ENCODE measurements around the gene NAGLU. TPM values are rescaled to one million over a fixed set of nuclear protein-coding genes. Genes with fewer than 3 reads are reported as not detected.
"Not testable (repeated sequence)": the region's sequence is repeated elsewhere in the genome, so short reads cannot be mapped to it uniquely, and the experiment has no call there.

NAGLU gene
- total RNA-seq, 2 donors from 2014 or later, result 81.5 to 123 TPM

DNA sequence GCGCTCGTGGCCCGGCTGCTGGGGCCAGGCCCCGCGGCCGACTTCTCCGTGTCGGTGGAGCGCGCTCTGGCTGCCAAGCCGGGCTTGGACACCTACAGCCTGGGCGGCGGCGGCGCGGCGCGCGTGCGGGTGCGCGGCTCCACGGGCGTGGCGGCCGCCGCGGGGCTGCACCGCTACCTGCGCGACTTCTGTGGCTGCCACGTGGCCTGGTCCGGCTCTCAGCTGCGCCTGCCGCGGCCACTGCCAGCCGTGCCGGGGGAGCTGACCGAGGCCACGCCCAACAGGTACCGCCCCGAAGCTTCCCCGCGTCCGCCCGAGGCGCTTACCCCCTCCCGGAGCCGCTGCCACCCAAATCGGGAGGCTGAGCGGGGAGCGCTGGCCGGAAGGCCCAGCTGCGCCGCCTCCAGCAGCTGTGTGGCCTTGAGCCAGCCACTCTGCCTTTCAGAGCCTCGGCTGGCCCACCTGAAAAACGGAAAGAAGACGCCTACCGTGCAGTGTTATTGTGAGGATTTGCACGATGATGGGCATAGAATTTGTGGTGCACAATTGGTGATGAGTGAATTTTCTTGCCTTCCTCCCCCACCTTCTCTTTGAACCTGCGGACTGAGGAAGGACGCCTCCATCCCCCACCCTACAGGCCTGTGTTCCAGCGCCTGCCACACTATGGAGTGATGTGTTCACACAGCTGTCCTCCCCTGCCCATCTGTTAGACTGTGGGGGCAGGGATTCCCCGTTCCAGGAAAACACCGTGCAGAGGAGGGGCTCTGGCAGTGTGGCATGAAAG is 523 bp downstream of the NAGLU start:
- peak overlapping the region; percentile 87 to 94 for H3K27ac ChIP-seq
- no peaks in the 10 kb centered on the region for H3K9me3 ChIP-seq
- H3K4me1 ChIP-seq (replicated peaks), result peaks cover 8% of the 10 kb centered on the region
- peak overlapping the region; percentile 63 to 83 for H3K4me3 ChIP-seq
- H3K27me3 ChIP-seq (replicated peaks; ENCODE audit: insufficient read depth), result no peaks in the 10 kb centered on the region
- TF ChIP-seq POLR2AphosphoS5 (IDR thresholded peaks at IDR 0.05) (peak; percentile 50), POLR2A (IDR thresholded peaks at IDR 0.05) (peak; percentile 10)
- TF ChIP-seq, protein P1, sequence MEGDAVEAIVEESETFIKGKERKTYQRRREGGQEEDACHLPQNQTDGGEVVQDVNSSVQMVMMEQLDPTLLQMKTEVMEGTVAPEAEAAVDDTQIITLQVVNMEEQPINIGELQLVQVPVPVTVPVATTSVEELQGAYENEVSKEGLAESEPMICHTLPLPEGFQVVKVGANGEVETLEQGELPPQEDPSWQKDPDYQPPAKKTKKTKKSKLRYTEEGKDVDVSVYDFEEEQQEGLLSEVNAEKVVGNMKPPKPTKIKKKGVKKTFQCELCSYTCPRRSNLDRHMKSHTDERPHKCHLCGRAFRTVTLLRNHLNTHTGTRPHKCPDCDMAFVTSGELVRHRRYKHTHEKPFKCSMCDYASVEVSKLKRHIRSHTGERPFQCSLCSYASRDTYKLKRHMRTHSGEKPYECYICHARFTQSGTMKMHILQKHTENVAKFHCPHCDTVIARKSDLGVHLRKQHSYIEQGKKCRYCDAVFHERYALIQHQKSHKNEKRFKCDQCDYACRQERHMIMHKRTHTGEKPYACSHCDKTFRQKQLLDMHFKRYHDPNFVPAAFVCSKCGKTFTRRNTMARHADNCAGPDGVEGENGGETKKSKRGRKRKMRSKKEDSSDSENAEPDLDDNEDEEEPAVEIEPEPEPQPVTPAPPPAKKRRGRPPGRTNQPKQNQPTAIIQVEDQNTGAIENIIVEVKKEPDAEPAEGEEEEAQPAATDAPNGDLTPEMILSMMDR (IDR thresholded peaks at IDR 0.05), result peak in 1 of 4 experiments; percentile 4
- DNase-seq (ENCODE audit: low spot score), result peak; percentile 76
- H3K36me3 ChIP-seq, result no peaks in the 10 kb centered on the region
- intact Hi-C loops (cut with DNase I), result no loop called here
- WGBS, result 1% methylated on average over 55 of the region's 65 CpGs

DNA sequence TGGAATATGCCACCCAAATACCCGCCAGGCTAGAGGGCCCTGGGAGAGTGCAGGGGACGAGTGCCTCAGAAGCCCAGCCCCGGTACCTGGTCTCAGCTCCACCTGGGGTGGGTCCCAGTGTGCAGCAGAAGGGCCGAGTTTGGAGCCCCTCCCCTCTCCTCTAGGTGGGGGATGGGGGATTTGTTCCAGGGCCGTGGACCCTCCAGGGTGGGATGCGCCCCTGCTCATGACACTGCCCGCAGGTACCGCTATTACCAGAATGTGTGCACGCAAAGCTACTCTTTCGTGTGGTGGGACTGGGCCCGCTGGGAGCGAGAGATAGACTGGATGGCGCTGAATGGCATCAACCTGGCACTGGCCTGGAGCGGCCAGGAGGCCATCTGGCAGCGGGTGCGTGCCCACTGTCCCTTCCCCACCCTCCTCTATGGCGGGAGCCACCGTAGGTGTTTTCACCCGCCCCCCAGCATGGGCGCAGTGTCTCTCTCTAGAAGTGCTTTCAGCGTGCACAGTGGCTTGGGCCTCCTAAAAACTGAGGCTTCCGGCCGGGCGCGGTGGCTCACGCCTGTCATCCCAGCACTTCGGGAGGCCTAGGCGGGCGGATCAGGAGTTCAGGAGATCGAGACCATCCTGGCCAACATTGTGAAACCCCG is 1.2 kb downstream of the NAGLU start:
- Histone ChIP-seq H3K9me3 (no peaks in the 10 kb centered on the region), H3K27me3 (replicated peaks; ENCODE audit: insufficient read depth) (no peaks in the 10 kb centered on the region), H3K4me3 (peak overlapping the region; percentile 63 to 83), H3K27ac (peak overlapping the region; percentile 87 to 94), H3K4me1 (replicated peaks) (peaks cover 8% of the 10 kb centered on the region), H3K36me3 (no peaks in the 10 kb centered on the region)
- 82% methylated on average over 29 of the region's 31 CpGs for WGBS
- intact Hi-C loops (cut with DNase I), result no loop called here
- TF ChIP-seq POLR2A (IDR thresholded peaks at IDR 0.05), result no peak
- TF ChIP-seq, protein P1 (IDR thresholded peaks at IDR 0.05), result no peak
- no peak for TF ChIP-seq POLR2AphosphoS5 (IDR thresholded peaks at IDR 0.05)
- DNase-seq (ENCODE audit: low spot score), result no peak

DNA sequence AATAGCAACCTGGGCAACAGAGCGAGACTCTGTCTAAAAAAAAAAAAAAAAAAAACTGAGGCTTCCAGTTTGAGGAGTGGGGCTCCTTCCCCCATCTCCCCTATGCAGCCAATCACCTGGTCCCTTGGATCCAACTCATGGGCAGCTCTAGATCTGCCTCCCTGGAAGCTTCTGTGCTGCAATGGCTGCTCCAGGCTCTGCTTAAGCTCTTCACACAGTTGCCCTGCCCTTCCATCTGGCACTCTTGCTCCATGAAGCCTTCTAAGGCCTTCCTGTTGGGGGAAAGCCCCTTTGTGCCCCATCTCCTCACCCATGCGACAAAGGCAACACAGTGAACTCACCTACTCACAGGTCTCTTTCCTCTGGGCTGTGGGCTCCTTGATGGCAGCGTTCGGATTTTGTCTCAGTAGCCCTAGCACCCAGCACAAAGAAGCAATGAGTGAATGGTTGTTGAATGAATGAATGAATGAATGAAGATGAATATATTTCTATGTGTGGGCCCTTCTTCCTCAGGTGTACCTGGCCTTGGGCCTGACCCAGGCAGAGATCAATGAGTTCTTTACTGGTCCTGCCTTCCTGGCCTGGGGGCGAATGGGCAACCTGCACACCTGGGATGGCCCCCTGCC is 1.9 kb downstream of the NAGLU start:
- WGBS, result 98% methylated on average over 5 of the region's 5 CpGs
- Histone ChIP-seq H3K4me3 (no peak overlapping the region), H3K4me1 (replicated peaks) (peaks cover 8% of the 10 kb centered on the region), H3K9me3 (no peaks in the 10 kb centered on the region), H3K27ac (no peak overlapping the region), H3K36me3 (no peaks in the 10 kb centered on the region), H3K27me3 (replicated peaks; ENCODE audit: insufficient read depth) (no peaks in the 10 kb centered on the region)
- no peak for DNase-seq (ENCODE audit: low spot score)
- TF ChIP-seq POLR2AphosphoS5 (IDR thresholded peaks at IDR 0.05) (no peak), POLR2A (IDR thresholded peaks at IDR 0.05) (no peak)
- TF ChIP-seq, protein P1 (IDR thresholded peaks at IDR 0.05), result no peak
- intact Hi-C loops (cut with DNase I), result no loop called here

DNA sequence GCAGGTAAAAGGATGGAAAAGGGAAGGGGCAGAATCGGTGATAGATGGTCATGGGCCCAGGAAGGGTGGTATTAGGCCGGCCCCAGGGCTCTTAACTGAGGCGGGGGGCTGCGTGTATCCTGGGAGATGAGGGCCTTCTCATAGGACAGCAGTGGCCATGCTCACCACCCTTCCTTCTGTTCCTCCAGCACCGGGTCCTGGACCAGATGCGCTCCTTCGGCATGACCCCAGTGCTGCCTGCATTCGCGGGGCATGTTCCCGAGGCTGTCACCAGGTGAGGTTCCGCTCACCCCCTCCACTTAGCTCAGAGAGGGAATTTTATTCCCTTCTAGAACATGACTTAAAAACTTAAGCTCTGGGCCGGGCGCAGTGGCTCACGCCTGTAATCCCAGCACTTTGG is 2.4 kb downstream of the NAGLU start:
- H3K27me3 ChIP-seq (replicated peaks; ENCODE audit: insufficient read depth), result no peaks in the 10 kb centered on the region
- 95% methylated on average over 14 of the region's 14 CpGs for WGBS
- H3K4me3 ChIP-seq, result no peak overlapping the region
- no peak overlapping the region for H3K27ac ChIP-seq
- no peaks in the 10 kb centered on the region for H3K9me3 ChIP-seq
- TF ChIP-seq, protein P1 (IDR thresholded peaks at IDR 0.05), result no peak
- TF ChIP-seq POLR2A (IDR thresholded peaks at IDR 0.05) (no peak), POLR2AphosphoS5 (IDR thresholded peaks at IDR 0.05) (no peak)
- DNase-seq (ENCODE audit: low spot score), result no peak
- no peaks in the 10 kb centered on the region for H3K36me3 ChIP-seq
- intact Hi-C loops (cut with DNase I), result no loop called here
- H3K4me1 ChIP-seq (replicated peaks), result peaks cover 8% of the 10 kb centered on the region

DNA sequence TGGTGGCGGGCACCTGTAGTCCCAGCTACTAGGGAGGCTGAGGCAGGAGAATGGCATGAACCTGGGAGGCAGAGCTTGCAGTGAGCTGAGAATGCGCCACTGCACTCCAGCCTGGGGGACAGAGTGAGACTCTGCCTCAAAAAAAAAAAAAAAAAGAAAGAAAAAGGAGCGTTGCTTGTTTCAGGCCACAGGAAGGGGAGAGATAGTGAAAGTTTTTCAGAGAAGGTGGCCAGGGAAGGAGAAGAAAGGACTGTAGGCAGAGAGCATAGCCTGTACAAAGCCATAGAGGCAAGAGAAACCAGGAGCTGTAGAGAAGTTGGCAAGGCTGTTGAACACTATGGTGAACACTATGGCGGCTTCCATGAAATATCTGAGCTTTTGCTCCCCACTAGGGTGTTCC is 4.5 kb downstream of the NAGLU start:
- H3K36me3 ChIP-seq; H3K4me1 ChIP-seq (replicated peaks); H3K9me3 ChIP-seq; intact Hi-C loops (cut with DNase I); H3K27ac ChIP-seq; H3K4me3 ChIP-seq; DNase-seq (ENCODE audit: low spot score); H3K27me3 ChIP-seq (replicated peaks; ENCODE audit: insufficient read depth): not testable (repeated sequence)
- WGBS, result 95% methylated on average over 4 of the region's 4 CpGs

Measured in prostate gland (tissue), 2 donors.